ENCODE data around the gene ATG4B.

ATG4B gene

GRCh38 chr2:241645915-241646645 is 8.6 kb downstream of the ATG4B start:
- TF ChIP-seq CREB1 (IDR thresholded peaks at IDR 0.05; ENCODE audit: low read depth) = no peak

GRCh38 chr2:241648453-241648852 is 11.0 kb downstream of the ATG4B start:
- TF ChIP-seq EP300 (IDR thresholded peaks at IDR 0.05; ENCODE audit: borderline replicate concordance) (no peak), ZBTB7A (IDR thresholded peaks at IDR 0.05; ENCODE audit: low read depth) (no peak), TEAD4 (IDR thresholded peaks at IDR 0.05) (no peak), RAD21 (IDR thresholded peaks at IDR 0.05; ENCODE audit: low read depth) (no peak)

- no peak for TF ChIP-seq TCF12 (IDR thresholded peaks at IDR 0.05; ENCODE audit: low read depth)
- TF ChIP-seq NFIC (IDR thresholded peaks at IDR 0.05) = no peak
- TF ChIP-seq EGR1 (IDR thresholded peaks at IDR 0.05) = no peak
- no peak for TF ChIP-seq ZBTB7A (IDR thresholded peaks at IDR 0.05; ENCODE audit: low read depth)
- TF ChIP-seq REST (IDR thresholded peaks at IDR 0.05; ENCODE audit: low read depth) = no peak
- TF ChIP-seq MAX (IDR thresholded peaks at IDR 0.05) = no peak
- TF ChIP-seq CREB1 (IDR thresholded peaks at IDR 0.05; ENCODE audit: low read depth) = no peak
- no peak for TF ChIP-seq EP300 (IDR thresholded peaks at IDR 0.05; ENCODE audit: borderline replicate concordance)
- TF ChIP-seq RAD21 (IDR thresholded peaks at IDR 0.05; ENCODE audit: low read depth) = no peak
- TF ChIP-seq TAF1 (IDR thresholded peaks at IDR 0.05; ENCODE audit: low read depth) = no peak
- TF ChIP-seq YY1 (IDR thresholded peaks at IDR 0.05; ENCODE audit: low read depth) = no peak
- no peak for TF ChIP-seq TEAD4 (IDR thresholded peaks at IDR 0.05)
- no peak for TF ChIP-seq USF1 (IDR thresholded peaks at IDR 0.05)
- TF ChIP-seq CEBPB (IDR thresholded peaks at IDR 0.05) = no peak
- no peak for TF ChIP-seq FOXM1 (IDR thresholded peaks at IDR 0.05; ENCODE audit: borderline replicate concordance, low read depth)
Observed at GRCh38 chr2:241649404-241649803, 11.9 kb downstream of the ATG4B start.

GRCh38 chr2:241649927-241650326 is 12.4 kb downstream of the ATG4B start:
- TF ChIP-seq CREB1 (IDR thresholded peaks at IDR 0.05; ENCODE audit: low read depth) (no peak), TAF1 (IDR thresholded peaks at IDR 0.05; ENCODE audit: low read depth) (no peak), NFIC (IDR thresholded peaks at IDR 0.05) (no peak), YY1 (IDR thresholded peaks at IDR 0.05; ENCODE audit: low read depth) (no peak), CEBPB (IDR thresholded peaks at IDR 0.05) (no peak), USF1 (IDR thresholded peaks at IDR 0.05) (no peak), TEAD4 (IDR thresholded peaks at IDR 0.05) (no peak), FOXM1 (IDR thresholded peaks at IDR 0.05; ENCODE audit: borderline replicate concordance, low read depth) (no peak), TCF12 (IDR thresholded peaks at IDR 0.05; ENCODE audit: low read depth) (no peak), EP300 (IDR thresholded peaks at IDR 0.05; ENCODE audit: borderline replicate concordance) (no peak), EGR1 (IDR thresholded peaks at IDR 0.05) (no peak), ZBTB7A (IDR thresholded peaks at IDR 0.05; ENCODE audit: low read depth) (no peak), RAD21 (IDR thresholded peaks at IDR 0.05; ENCODE audit: low read depth) (no peak), REST (IDR thresholded peaks at IDR 0.05; ENCODE audit: low read depth) (no peak), MAX (IDR thresholded peaks at IDR 0.05) (no peak)

- TF ChIP-seq EGR1 (IDR thresholded peaks at IDR 0.05) (no peak), FOXM1 (IDR thresholded peaks at IDR 0.05; ENCODE audit: borderline replicate concordance, low read depth) (no peak), MAX (IDR thresholded peaks at IDR 0.05) (no peak), ZBTB7A (IDR thresholded peaks at IDR 0.05; ENCODE audit: low read depth) (no peak), RAD21 (IDR thresholded peaks at IDR 0.05; ENCODE audit: low read depth) (no peak), TCF12 (IDR thresholded peaks at IDR 0.05; ENCODE audit: low read depth) (no peak), CREB1 (IDR thresholded peaks at IDR 0.05; ENCODE audit: low read depth) (no peak), CEBPB (IDR thresholded peaks at IDR 0.05) (no peak), NFIC (IDR thresholded peaks at IDR 0.05) (no peak), TEAD4 (IDR thresholded peaks at IDR 0.05) (no peak), YY1 (IDR thresholded peaks at IDR 0.05; ENCODE audit: low read depth) (no peak), TAF1 (IDR thresholded peaks at IDR 0.05; ENCODE audit: low read depth) (no peak), REST (IDR thresholded peaks at IDR 0.05; ENCODE audit: low read depth) (no peak)
Observed at GRCh38 chr2:241652142-241652541, 14.6 kb downstream of the ATG4B start.
